H9 (cell line): ENCODE measurements around the gene CHAF1B. TPM values are rescaled to one million over a fixed set of nuclear protein-coding genes. Genes with fewer than 3 reads are reported as not detected.

Source experiments
- DNase-seq: peaks from one replicate; pipeline ENCODE4 v3.0.0-alpha.2; 2017
- H2AFZ ChIP-seq: one replicate; pipeline ENCODE4 v1.6.1; 2013; ENCODE audit warnings: mild to moderate bottlenecking, low read length, control low read depth, moderate library complexity
- H2AK5ac ChIP-seq: 2 replicates; pipeline ENCODE4 v1.6.1; 2013; ENCODE audit warnings: low read length, control low read depth, mixed read lengths; ENCODE audit not compliant: insufficient read length
- H2BK120ac ChIP-seq: one replicate; pipeline ENCODE4 v1.6.1; 2013; ENCODE audit warnings: low read depth, mild to moderate bottlenecking, low read length, control low read depth, inconsistent platforms; ENCODE audit not compliant: poor library complexity, severe bottlenecking
- H2BK12ac ChIP-seq: 2 replicates; pipeline ENCODE4 v1.6.1; 2013; ENCODE audit warnings: low read length, control low read depth, mixed read lengths, low read depth; ENCODE audit not compliant: insufficient read length
- H2BK15ac ChIP-seq: 2 replicates; pipeline ENCODE4 v1.6.1; 2013; ENCODE audit warnings: low read depth, low read length, control low read depth
- H2BK20ac ChIP-seq: one replicate; pipeline ENCODE4 v1.6.1; 2013; ENCODE audit warnings: low read depth, mild to moderate bottlenecking, low read length, control low read depth, inconsistent platforms; ENCODE audit not compliant: poor library complexity, severe bottlenecking
- H2BK5ac ChIP-seq: 2 replicates; pipeline ENCODE4 v1.6.1; 2013; ENCODE audit warnings: low read length, control low read depth, mixed read lengths; ENCODE audit not compliant: insufficient read length
- H3K14ac ChIP-seq: 2 replicates; pipeline ENCODE4 v1.6.1; 2013; ENCODE audit warnings: low read length, control low read depth; ENCODE audit not compliant: insufficient read depth
- H3K18ac ChIP-seq: 2 replicates; pipeline ENCODE4 v1.6.1; 2013; ENCODE audit warnings: low read depth, mild to moderate bottlenecking, mixed read lengths, low read length, control low read depth; ENCODE audit not compliant: insufficient read length
- H3K23ac ChIP-seq: 2 replicates; pipeline ENCODE4 v1.6.1; 2013; ENCODE audit warnings: low read length, control low read depth, mixed read lengths, low read depth; ENCODE audit not compliant: insufficient read length
- H3K23me2 ChIP-seq: 2 replicates; pipeline ENCODE4 v1.6.1; 2013; ENCODE audit warnings: low read depth, mild to moderate bottlenecking, mixed read lengths, low read length, control low read depth; ENCODE audit not compliant: insufficient read length, poor library complexity, severe bottlenecking
- H3K27ac ChIP-seq: 2 replicates; pipeline ENCODE4 v1.5.1; 2013; ENCODE audit warnings: low read length, control low read depth, mixed read lengths, low read depth; ENCODE audit not compliant: insufficient read length
- H3K27me3 ChIP-seq: 2 replicates; pipeline ENCODE4 v1.6.1; 2013; ENCODE audit warnings: low read length, control low read depth, inconsistent platforms; ENCODE audit not compliant: insufficient read depth
- H3K4ac ChIP-seq: 2 replicates; pipeline ENCODE4 v1.6.1; 2013; ENCODE audit warnings: low read depth, mild to moderate bottlenecking, control low read depth, inconsistent platforms, low read length, moderate library complexity
- H3K4me1 ChIP-seq: 2 replicates; pipeline ENCODE4 v1.6.1; 2013; ENCODE audit warnings: low read length, control low read depth, inconsistent platforms; ENCODE audit not compliant: insufficient read depth
- H3K4me2 ChIP-seq: 2 replicates; pipeline ENCODE4 v1.6.1; 2013; ENCODE audit warnings: low read length, control low read depth, mixed read lengths; ENCODE audit not compliant: insufficient read length, insufficient read depth
- H3K56ac ChIP-seq: 2 replicates; pipeline ENCODE4 v1.6.1; 2013; ENCODE audit warnings: low read depth, mild to moderate bottlenecking, mixed read lengths, low read length, control low read depth; ENCODE audit not compliant: insufficient read length
- H3K79me1 ChIP-seq: 2 replicates; pipeline ENCODE4 v1.6.1; 2013; ENCODE audit warnings: low read depth, mild to moderate bottlenecking, moderate library complexity, low read length, control low read depth, inconsistent platforms; ENCODE audit not compliant: insufficient read depth, poor library complexity, severe bottlenecking
- H3K79me2 ChIP-seq: 2 replicates; pipeline ENCODE4 v1.6.1; 2013; ENCODE audit warnings: low read length, control low read depth, inconsistent platforms; ENCODE audit not compliant: insufficient read depth
- H3K9ac ChIP-seq: 2 replicates; pipeline ENCODE4 v1.6.1; 2013; ENCODE audit warnings: low read length, control low read depth, mixed read lengths; ENCODE audit not compliant: insufficient read length; ENCODE audit errors: extremely low read depth
- H3K9me3 ChIP-seq: one replicate; pipeline ENCODE4 v1.6.1; 2013; ENCODE audit warnings: low read depth, low read length, inconsistent platforms; ENCODE audit not compliant: control insufficient read depth
- H3T11ph ChIP-seq: one replicate; pipeline ENCODE4 v1.6.1; 2013; ENCODE audit warnings: mild to moderate bottlenecking, low read length, control low read depth, inconsistent platforms
- H4K20me1 ChIP-seq: one replicate; pipeline ENCODE4 v1.6.1; 2013; ENCODE audit not compliant: control insufficient read depth, insufficient read length, insufficient read depth
- H4K5ac ChIP-seq: 2 replicates; pipeline ENCODE4 v1.6.1; 2013; ENCODE audit warnings: low read depth, mild to moderate bottlenecking, mixed read lengths, low read length, control low read depth; ENCODE audit not compliant: insufficient read length
- H4K8ac ChIP-seq: replicated peaks from 2 replicates; pipeline ENCODE4 v1.6.1; 2013; ENCODE audit warnings: low read length, control low read depth, mixed read lengths, low read depth; ENCODE audit not compliant: insufficient read length
- H4K91ac ChIP-seq: 2 replicates; pipeline ENCODE4 v1.6.1; 2013; ENCODE audit warnings: low read depth, mild to moderate bottlenecking, moderate library complexity, mixed read lengths, low read length, control low read depth; ENCODE audit not compliant: insufficient read length
- H3K27ac Mint-ChIP-seq, 3 experiments: 2 replicates in 2 of 3; 3 replicates in 1 of 3; pipeline ENCODE4 v1.8.0; 2020 to 2021; ENCODE audit warnings: mixed read lengths in 3 of 3, mild to moderate bottlenecking in 1 of 3, moderate library complexity in 1 of 3
- H3K27me3 Mint-ChIP-seq: 2 replicates; pipeline ENCODE4 v1.8.0; 2021; ENCODE audit warnings: low read depth, mild to moderate bottlenecking, moderate library complexity, mixed read lengths
- H3K36me3 Mint-ChIP-seq, 3 experiments: 2 replicates in 2 of 3; 3 replicates in 1 of 3; pipeline ENCODE4 v1.8.0; 2020 to 2021; ENCODE audit warnings: low read depth in 3 of 3, mixed read lengths in 3 of 3; ENCODE audit not compliant: insufficient read depth in 1 of 3
- H3K4me1 Mint-ChIP-seq, 2 experiments: 2 replicates each; pipeline ENCODE4 v1.8.0; 2020; ENCODE audit warnings: mixed read lengths in 2 of 2
- H3K4me3 Mint-ChIP-seq, 2 experiments: 2 replicates in 1 of 2; 3 replicates in 1 of 2; pipeline ENCODE4 v1.8.0; 2020 to 2021; ENCODE audit warnings: mild to moderate bottlenecking in 2 of 2, mixed read lengths in 2 of 2, moderate library complexity in 1 of 2
- H3K9me3 Mint-ChIP-seq, 2 experiments: 2 replicates in 1 of 2; 3 replicates in 1 of 2; pipeline ENCODE4 v1.8.0; 2020; ENCODE audit warnings: mild to moderate bottlenecking in 2 of 2, mixed read lengths in 2 of 2, moderate library complexity in 1 of 2
- CTCF ChIP-seq: fragments of 200-600 bp; sonication (generic); conservative IDR thresholded peaks from 3 replicates; pipeline ENCODE4 v1.8.0; 2021; ENCODE audit warnings: antibody characterized with exemption, mild to moderate bottlenecking
- WGBS: extraction: QIAGEN DNeasy Blood & Tissue Kit; methylation state at CpG from one replicate; pipeline ENCODE4 v1.1.7; 2013; ENCODE audit warnings: missing lambda C conversion rate, low lambda C conversion rate, mixed read lengths; ENCODE audit not compliant: insufficient read length; ENCODE audit errors: extremely low coverage; 5-methylcytosine and 5-hydroxymethylcytosine counted together
- total RNA-seq: library from RNA; stranded (reverse); gene quantifications from 2 replicates; pipeline ENCODE4 v1.2.1, GENCODE V29; 2021

Gene CHAF1B
- total RNA-seq, 1 experiment from 2014 or later: 19.3 TPM

- Mint-ChIP-seq H3K4me1 (peaks cover 11 to 18% of the 10 kb centered on the region in 2 experiments), H3K27ac (peak overlapping the region; percentile 32 to 77 (median 47); a peak in 3 of 7 replicates), H3K9me3 (no peaks in the 10 kb centered on the region), H3K4me3 (no peak overlapping the region), H3K27me3 (no peaks in the 10 kb centered on the region), H3K36me3 (peaks cover 27 to 68% (median 59%) of the 10 kb centered on the region in 3 experiments)
- Histone ChIP-seq H3K4me2 (no peak overlapping the region), H3K4me1 (no peaks in the 10 kb centered on the region), H2BK12ac (no peak overlapping the region), H2BK20ac (no peak overlapping the region), H3K14ac (no peak overlapping the region), H2AK5ac (no peak overlapping the region), H3K79me1 (no peaks in the 10 kb centered on the region), H3T11ph (no peak overlapping the region), H3K9ac (no peak overlapping the region), H3K79me2 (no peaks in the 10 kb centered on the region), H3K27me3 (no peaks in the 10 kb centered on the region), H2BK120ac (no peak overlapping the region), H3K9me3 (no peaks in the 10 kb centered on the region), H4K91ac (no peak overlapping the region), H2BK5ac (no peak overlapping the region), H3K23me2 (no peaks in the 10 kb centered on the region), H4K5ac (no peak overlapping the region), H4K20me1 (no peaks in the 10 kb centered on the region), H3K56ac (no peak overlapping the region), H3K23ac (no peak overlapping the region), H4K8ac (no peak overlapping the region), H2AFZ (no peak overlapping the region), H2BK15ac (no peak overlapping the region), H3K18ac (no peak overlapping the region), H3K4ac (no peak overlapping the region), H3K27ac (no peak overlapping the region)
- DNase-seq: no peak
- WGBS: no CpG with 5 or more reads among the region's 6 CpGs
- no peak for TF ChIP-seq CTCF
Observed at GRCh38 chr21:36415375-36415774, 30.2 kb downstream of the CHAF1B start.
